K562 (cell line): Measurements from ENCODE around the gene LAMB2. TPM values are rescaled to one million over a fixed set of nuclear protein-coding genes. Genes with fewer than 3 reads are reported as not detected.

Experiments used
- ETV5 ChIP-seq: sonication (generic); formaldehyde crosslinking; IDR thresholded peaks from 2 replicates; pipeline ENCODE4 v1.4.0; 2020; ENCODE audit warnings: low read depth, mild to moderate bottlenecking, missing genetic modification reagents
- GATAD2B ChIP-seq: fragments of 450-650 bp; IDR thresholded peaks from 2 replicates; pipeline ENCODE4 v1.6.1; 2017; ENCODE audit warnings: mild to moderate bottlenecking, borderline replicate concordance
- KDM4B ChIP-seq, 2 experiments: fragments of 450-650 bp in 1 of 2; sonication (generic) in 1 of 2; IDR thresholded peaks; 2 replicates each; pipeline ENCODE4 v1.6.1; 2016 to 2017; ENCODE audit warnings: borderline replicate concordance in 2 of 2, antibody characterized with exemption in 1 of 2, low read depth in 1 of 2, mild to moderate bottlenecking in 1 of 2
- NFE2L1 ChIP-seq: fragments of 450-650 bp; IDR thresholded peaks from 2 replicates; pipeline ENCODE4 v1.6.1; 2016; ENCODE audit warnings: missing genetic modification characterization, low read depth, mild to moderate bottlenecking, missing compliant biosample characterization, moderate library complexity, borderline replicate concordance
- NKRF ChIP-seq: fragments of 450-650 bp; IDR thresholded peaks from 2 replicates; pipeline ENCODE4 v1.6.1; 2016; ENCODE audit warnings: borderline replicate concordance
- PHB2 ChIP-seq: fragments of 450-650 bp; IDR thresholded peaks from 2 replicates; pipeline ENCODE4 v1.6.1; 2017; ENCODE audit warnings: low read depth
- POLR3G ChIP-seq: IDR thresholded peaks from 2 replicates; pipeline ENCODE4 v1.6.1; 2011; ENCODE audit not compliant: insufficient read length, insufficient replicate concordance; ENCODE audit errors: extremely low read depth
- PRDM10 ChIP-seq: fragments of 450-650 bp; IDR thresholded peaks from 2 replicates; pipeline ENCODE4 v1.6.1; 2018; ENCODE audit not compliant: partially characterized antibody
- RAD21 ChIP-seq, 2 experiments: fragments of 250-450 bp in 1 of 2; fragments of 450-650 bp in 1 of 2; sonication (Bioruptor Pico) in 1 of 2; formaldehyde crosslinking in 1 of 2; IDR thresholded peaks in 1 of 2; conservative IDR thresholded peaks in 1 of 2; 2 replicates each; pipeline versions ENCODE4 v1.4.0 to v1.8.0; 2020 to 2022; ENCODE audit warnings: mild to moderate bottlenecking in 2 of 2, moderate library complexity in 1 of 2
- RB1 ChIP-seq: fragments of 450-650 bp; IDR thresholded peaks from 2 replicates; pipeline ENCODE4 v1.6.1; 2017; ENCODE audit warnings: low read depth, mild to moderate bottlenecking
- SNAPC5 ChIP-seq: fragments of 250-450 bp; sonication (Bioruptor Pico); IDR thresholded peaks from 2 replicates; pipeline ENCODE4 v1.8.0; 2021; ENCODE audit warnings: moderate library complexity, mild to moderate bottlenecking, inconsistent platforms
- SPI1 ChIP-seq: IDR thresholded peaks from 2 replicates; pipeline ENCODE4 v1.6.1; 2011; ENCODE audit warnings: low read depth, low read length, control low read depth, borderline replicate concordance
- ZNF146 ChIP-seq: IDR thresholded peaks from one replicate; pipeline ENCODE4 v1.6.1; 2018; ENCODE audit warnings: missing compliant biosample characterization; ENCODE audit not compliant: unreplicated experiment
- ZNF41 ChIP-seq: fragments of 250-450 bp; sonication (Bioruptor Pico); conservative IDR thresholded peaks from 2 replicates; pipeline ENCODE4 v1.4.0; 2020; ENCODE audit warnings: mild to moderate bottlenecking
- ZNF449 ChIP-seq: fragments of 250-450 bp; sonication (Bioruptor Pico); IDR thresholded peaks from 2 replicates; pipeline ENCODE4 v1.8.0; 2022; ENCODE audit warnings: moderate library complexity, mild to moderate bottlenecking, inconsistent platforms
- ZNF57 ChIP-seq: fragments of 450-650 bp; formaldehyde crosslinking; IDR thresholded peaks from 2 replicates; pipeline ENCODE4 v1.4.0; 2020; ENCODE audit warnings: mild to moderate bottlenecking, moderate library complexity
- ZNF695 ChIP-seq: fragments of 450-650 bp; formaldehyde crosslinking; IDR thresholded peaks from 2 replicates; pipeline ENCODE4 v1.4.0; 2020; ENCODE audit warnings: mild to moderate bottlenecking, moderate library complexity
- ZNF740 ChIP-seq, 3 experiments: fragments of 200-800 bp in 1 of 3; sonication (Bioruptor generic) in 1 of 3; sonication (generic) in 1 of 3; formaldehyde crosslinking in 1 of 3; IDR thresholded peaks; 2 replicates each; pipeline versions ENCODE4 v1.6.1 to v1.8.0; 2016 to 2022; ENCODE audit warnings: mild to moderate bottlenecking in 2 of 3, missing compliant biosample characterization in 2 of 3, missing genetic modification characterization in 2 of 3, missing genetic modification reagents in 1 of 3
- ZNF778 ChIP-seq: fragments of 450-650 bp; formaldehyde crosslinking; IDR thresholded peaks from 2 replicates; pipeline ENCODE4 v1.4.0; 2020; ENCODE audit warnings: mild to moderate bottlenecking, moderate library complexity
- polyA plus RNA-seq, 8 experiments: library from polyadenylated mRNA; depleted of rRNA in 4 of 8; stranded (reverse) in 5 of 8; unstranded in 3 of 8; fragments of >200 nt; fragmentation: Nextera tagmentation in 2 of 8; fragmentation: Illumina TruSeq in 1 of 8; extraction: Ambion mirVana in 2 of 8; extraction: Trizol in 1 of 8; gene quantifications; 2 replicates each; pipeline versions ENCODE4 v1.2.1 to v1.2.3, GENCODE V29; 2011 to 2014; ENCODE audit warnings: inconsistent platforms in 1 of 8, missing spikeins in 1 of 8
- total RNA-seq, 7 experiments: library from RNA; depleted of rRNA in 6 of 7; stranded (reverse); fragments of >200 nt in 6 of 7; fragmentation: Illumina TruSeq in 2 of 7; extraction: Trizol in 2 of 7; gene quantifications; 2 replicates each; pipeline versions ENCODE4 v1.2.1 to v1.2.3, GENCODE V29; 2011 to 2021; ENCODE audit warnings: low replicate concordance in 1 of 7

The LAMB2 gene
- total and polyA plus RNA-seq, 9 of the 15 experiments (the other 6 are each of a cell fraction or from before 2014, with no cell fraction given) = 1.4 to 26.0 (median 16.2) TPM

- TF ChIP-seq PRDM10 (peak; percentile 49), POLR3G (no peak), ZNF449 (no peak), ZNF778 (CRISPR knock-in tag) (no peak), NFE2L1 (tag) (no peak), NKRF (peak; percentile 72; the same call in 1 of the 2 replicates), ZNF740 (CRISPR knock-in tag; IDR thresholded peaks at IDR 0.05) (no peak), ZNF740 (tag; IDR thresholded peaks at IDR 0.05) (no peak), SNAPC5 (CRISPR knock-in tag) (no peak), ZNF41 (CRISPR knock-in tag) (no peak), KDM4B (IDR thresholded peaks at IDR 0.05; ENCODE audit: borderline replicate concordance in 2 of 2, low read depth in 1 of 2) (no peak), ZNF57 (no peak), GATAD2B (0 out of 2 replicates have a peak, but pooled peaks have one; percentile 29), RAD21 (CRISPR knock-in tag; conservative IDR thresholded peaks at IDR 0.05 in 1 of 2, IDR thresholded peaks at IDR 0.05 in 1 of 2) (peak; percentile 76 to 79), SPI1 (no peak), ZNF695 (CRISPR knock-in tag) (no peak), RB1 (peak; percentile 68), ZNF146 (no peak), PHB2 (no peak), ETV5 (no peak)
These were observed 38.4 kb upstream of the LAMB2 start, which contains the start of gene KLHDC8B (continued) for GRCh38 chr3:49171119-49171774.
